22Rv1 (cell line): ENCODE measurements around the gene IFIT2.

Experiments
- H3K27ac ChIP-seq: fragments of 450-650 bp; 2 replicates; pipeline ENCODE4 v1.5.1; 2017
- CTCF ChIP-seq: fragments of 450-650 bp; IDR thresholded peaks from 2 replicates; pipeline ENCODE4 v1.5.1; 2017; ENCODE audit warnings: mild to moderate bottlenecking
- ZFX ChIP-seq: fragments of 450-650 bp; IDR thresholded peaks from 2 replicates; pipeline ENCODE4 v1.6.1; 2017; ENCODE audit warnings: antibody characterized with exemption, borderline replicate concordance

The IFIT2 gene

GRCh38 chr10:89339875-89340274 is 38.0 kb downstream of the IFIT2 start:
- H3K27ac ChIP-seq = no peak overlapping the region
- no peak for TF ChIP-seq ZFX

- H3K27ac ChIP-seq = no peak overlapping the region
- no peak for TF ChIP-seq CTCF
These were observed 39.8 kb downstream of the IFIT2 start for GRCh38 chr10:89341649-89342048.

GRCh38 chr10:89342206-89342958 is 40.5 kb downstream of the IFIT2 start:
- H3K27ac ChIP-seq = no peak overlapping the region
- no peak for TF ChIP-seq ZFX

GRCh38 chr10:89343089-89343767 is 41.4 kb downstream of the IFIT2 start:
- TF ChIP-seq ZFX (no peak), CTCF (no peak)
- no peak overlapping the region for H3K27ac ChIP-seq

DNA sequence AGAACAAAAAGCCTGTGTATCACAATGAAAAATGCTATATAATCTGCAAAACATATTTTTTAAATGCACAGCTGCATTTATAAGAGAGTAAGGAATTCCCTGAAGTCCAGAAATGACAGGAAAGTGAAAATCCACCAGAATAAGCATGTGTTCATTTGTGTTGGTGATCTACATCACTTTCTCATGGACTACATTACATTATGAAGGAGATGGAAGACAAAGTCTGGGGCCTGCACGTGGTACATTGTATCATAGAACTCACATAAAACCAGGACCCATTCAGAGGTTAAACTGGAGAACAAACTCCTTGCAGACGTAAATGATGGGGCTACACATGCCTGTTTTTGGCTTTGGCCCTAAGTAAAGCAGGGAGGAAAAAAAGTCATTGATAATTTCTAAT is 42.3 kb downstream of the IFIT2 start:
- H3K27ac ChIP-seq = no peak overlapping the region
- TF ChIP-seq ZFX (no peak), CTCF (no peak)

DNA sequence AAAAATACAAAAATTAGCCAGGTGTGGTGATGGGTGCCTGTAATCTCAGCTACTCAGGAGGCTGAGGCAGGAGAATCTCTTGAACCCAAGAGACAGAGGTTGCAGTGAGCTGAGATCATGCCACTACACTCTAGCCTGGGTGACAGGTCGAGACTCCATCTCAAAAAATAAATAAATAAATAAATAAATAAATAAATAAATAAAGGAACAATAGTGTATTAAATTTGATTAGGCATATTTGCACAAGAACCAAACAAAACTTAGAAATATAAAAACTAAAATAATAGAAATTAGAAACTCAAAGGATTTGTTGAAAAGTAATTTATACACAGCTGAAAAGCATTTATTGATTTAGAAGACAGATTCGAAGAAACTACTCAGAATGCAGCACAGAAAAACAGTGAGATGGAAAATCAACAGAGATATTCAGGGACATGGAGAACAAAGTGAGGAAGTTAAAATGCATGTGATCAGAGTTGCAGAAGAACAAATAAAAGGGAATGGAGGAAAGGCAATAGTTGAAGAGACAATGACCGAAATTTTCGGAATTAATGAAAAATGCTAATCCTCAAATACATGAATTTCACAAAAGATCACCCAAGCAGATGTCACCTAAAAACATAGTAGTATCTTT is 43.6 kb downstream of the IFIT2 start:
- H3K27ac ChIP-seq = no peak overlapping the region
- no peak for TF ChIP-seq ZFX
- no peak for TF ChIP-seq CTCF

- no peak overlapping the region for H3K27ac ChIP-seq
- TF ChIP-seq CTCF = no peak
- no peak for TF ChIP-seq ZFX
These were observed 44.8 kb downstream of the IFIT2 start for GRCh38 chr10:89346405-89347254.
